Testis (tissue), 3 donors: ENCODE data around the gene LIN52. TPM values are rescaled to one million over a fixed set of nuclear protein-coding genes. Genes with fewer than 3 reads are reported as not detected.

Source experiments
- DNase-seq: peaks from one replicate; pipeline ENCODE4 v3.0.0-alpha.2; 2019
- H3K27ac ChIP-seq, 2 donors: fragments of 200-600 bp; sonication (generic); one replicate each; pipeline ENCODE4 v1.5.1; 2019
- H3K27me3 ChIP-seq: fragments of 200-600 bp; sonication (generic); one replicate; pipeline ENCODE4 v1.5.1; 2019
- H3K36me3 ChIP-seq: fragments of 200-600 bp; sonication (generic); one replicate; pipeline ENCODE4 v1.5.1; 2017; ENCODE audit warnings: low read depth; ENCODE audit errors: missing control alignments
- H3K4me1 ChIP-seq: fragments of 200-600 bp; sonication (generic); one replicate; pipeline ENCODE4 v1.5.1; 2019
- H3K4me3 ChIP-seq, 2 donors: fragments of 200-600 bp; sonication (generic); one replicate each; pipeline ENCODE4 v1.5.1; 2017 to 2019
- H3K9me3 ChIP-seq: fragments of 200-600 bp; sonication (generic); one replicate; pipeline ENCODE4 v1.5.1; 2017
- CTCF ChIP-seq, 3 experiments: fragments of 450-650 bp in 2 of 3; fragments of 200-600 bp in 1 of 3; sonication (generic) in 1 of 3; IDR thresholded peaks; one replicate each; pipeline ENCODE4 v1.5.1; 2016 to 2019; ENCODE audit warnings: antibody characterized with exemption in 3 of 3, mild to moderate bottlenecking in 2 of 3, moderate library complexity in 1 of 3
- POLR2A ChIP-seq: fragments of 450-650 bp; IDR thresholded peaks from one replicate; pipeline ENCODE4 v1.6.1; 2017; ENCODE audit warnings: antibody characterized with exemption, mild to moderate bottlenecking, moderate library complexity
- WGBS, 2 donors: methylation state at CpG; one replicate each; pipeline ENCODE4 v1.1.5; 2018; 5-methylcytosine and 5-hydroxymethylcytosine counted together
- intact Hi-C: fragments of 100-400 bp; cut with DNase I; formaldehyde crosslinking; loops from one replicate; pipeline ENCODE4 v1.15.1; 2023; ENCODE audit warnings: low total_unique reads
- polyA plus RNA-seq: library from polyadenylated mRNA; stranded (reverse); fragments of 350-450 nt; fragmentation: Illumina TruSeq; extraction: RNeasy Lipid Tissue Mini Kit (QIAGEN cat#74804); gene quantifications from one replicate; pipeline ENCODE4 v1.2.3, GENCODE V29; 2014; ENCODE audit warnings: low read depth, low replicate concordance; ENCODE audit not compliant: insufficient read depth
- total RNA-seq, 2 donors: library from RNA; depleted of rRNA; stranded (reverse); fragments of >200 nt; gene quantifications; one replicate each; pipeline ENCODE4 v1.2.3, GENCODE V29; 2016

Gene LIN52
- total and polyA plus RNA-seq, 3 donors from 2014 or later, result 13.8 to 21.7 (median 18.9) TPM

DNA sequence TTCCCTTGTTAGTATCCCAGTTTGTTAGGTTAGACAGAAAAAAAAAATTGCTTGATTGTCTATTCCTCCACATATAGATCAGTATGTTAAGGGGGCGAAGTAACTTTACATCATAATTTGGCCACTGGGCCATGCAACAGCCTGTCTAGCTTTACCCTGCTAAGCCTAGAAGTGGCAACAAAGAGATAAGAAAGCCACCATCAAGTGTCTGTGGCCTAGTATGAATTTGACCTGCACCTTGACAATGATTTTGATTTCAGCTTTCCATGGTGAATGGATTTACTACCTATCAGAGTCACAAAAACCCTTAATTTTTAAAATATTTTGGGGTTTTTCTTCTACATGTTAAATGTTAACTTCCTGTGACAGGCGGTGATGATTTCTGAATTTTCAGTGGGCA, 63.9 kb downstream of the LIN52 start:
- H3K4me3 ChIP-seq, result no peak overlapping the region
- no peaks in the 10 kb centered on the region for H3K36me3 ChIP-seq
- TF ChIP-seq CTCF (IDR thresholded peaks at IDR 0.05) (no peak), POLR2A (no peak)
- DNase-seq, result no peak
- H3K27me3 ChIP-seq, result no peaks in the 10 kb centered on the region
- no peaks in the 10 kb centered on the region for H3K9me3 ChIP-seq
- intact Hi-C loops, result no loop called here
- H3K27ac ChIP-seq, result no peak overlapping the region
- no peaks in the 10 kb centered on the region for H3K4me1 ChIP-seq
- 95 to 97% methylated on average over 2 of the region's 2 CpGs for WGBS, 2 donors

DNA sequence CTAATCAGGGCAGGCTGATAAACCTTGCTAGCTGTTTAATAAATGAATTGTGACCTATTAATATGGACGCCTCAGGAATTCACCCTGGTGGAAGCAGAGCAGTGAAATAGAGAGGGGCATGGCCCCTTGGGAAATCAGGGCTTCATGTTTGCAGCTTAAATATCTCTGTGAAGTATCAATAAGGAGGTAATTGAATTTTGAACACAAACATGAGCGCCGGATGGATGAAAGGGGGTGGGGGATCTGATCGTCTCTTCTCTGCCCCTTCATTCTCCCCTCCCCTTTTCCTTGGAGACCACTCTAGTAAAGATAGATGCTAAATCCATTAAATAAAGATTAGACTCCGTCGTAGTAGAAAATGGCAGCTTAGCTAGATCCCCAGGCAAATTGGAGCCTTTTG, 70.5 kb downstream of the LIN52 start:
- Histone ChIP-seq H3K4me1 (no peaks in the 10 kb centered on the region), H3K9me3 (no peaks in the 10 kb centered on the region), H3K27ac (no peak overlapping the region), H3K4me3 (no peak overlapping the region), H3K27me3 (no peaks in the 10 kb centered on the region), H3K36me3 (no peaks in the 10 kb centered on the region)
- no peak for DNase-seq
- no peak for TF ChIP-seq POLR2A
- no peak for TF ChIP-seq CTCF (IDR thresholded peaks at IDR 0.05)
- intact Hi-C loops, result no loop called here
- WGBS, 2 donors, result 76 to 78% methylated on average over 6 of the region's 6 CpGs

DNA sequence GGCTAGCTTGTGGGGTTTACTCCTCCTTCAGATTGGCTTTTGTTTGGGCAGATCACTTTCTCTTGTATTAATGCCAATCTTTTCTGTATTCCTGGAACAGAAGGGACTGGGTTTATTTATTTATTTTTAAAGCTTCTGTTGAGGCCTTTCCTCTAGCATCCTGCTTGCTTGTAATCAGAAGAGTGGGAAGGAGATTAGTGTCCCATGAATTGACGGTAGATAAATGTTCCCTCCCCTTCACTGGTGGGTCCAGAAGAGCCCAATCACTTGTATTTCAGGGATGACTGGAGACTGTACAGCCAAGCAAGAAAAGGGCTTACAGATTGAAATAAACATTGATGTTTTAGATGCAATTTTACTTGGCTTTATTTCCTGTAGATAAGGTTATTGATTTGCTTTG, 71.0 kb downstream of the LIN52 start:
- TF ChIP-seq CTCF (IDR thresholded peaks at IDR 0.05) (no peak), POLR2A (no peak)
- 56 to 69% methylated on average over 1 of the region's 1 CpG for WGBS, 2 donors
- Histone ChIP-seq H3K4me1 (no peaks in the 10 kb centered on the region), H3K27me3 (no peaks in the 10 kb centered on the region), H3K27ac (no peak overlapping the region), H3K4me3 (no peak overlapping the region), H3K9me3 (no peaks in the 10 kb centered on the region), H3K36me3 (no peaks in the 10 kb centered on the region)
- intact Hi-C loops, result no loop called here
- no peak for DNase-seq

DNA sequence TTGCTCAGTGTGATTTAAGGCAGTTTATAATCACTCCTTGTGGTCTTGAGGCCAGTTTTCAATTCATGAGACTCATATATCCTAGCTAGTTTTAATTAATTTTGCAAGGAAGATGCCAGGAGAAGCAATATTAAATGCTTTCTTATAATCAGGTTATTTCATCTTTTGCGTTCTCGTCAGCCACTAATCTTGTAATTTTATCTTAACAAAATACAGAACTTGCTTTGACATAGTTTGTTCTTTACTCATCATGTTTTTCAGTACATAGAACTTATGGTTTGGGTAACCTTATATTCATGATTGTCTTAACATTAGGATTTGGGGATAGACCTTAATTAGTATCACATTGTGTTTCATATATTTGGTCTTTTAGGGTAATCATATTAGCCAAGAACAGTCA, 76.0 kb downstream of the LIN52 start:
- no peaks in the 10 kb centered on the region for H3K27me3 ChIP-seq
- no peaks in the 10 kb centered on the region for H3K4me1 ChIP-seq
- intact Hi-C loops, result no loop called here
- no peak overlapping the region for H3K4me3 ChIP-seq
- H3K36me3 ChIP-seq, result no peaks in the 10 kb centered on the region
- WGBS, 2 donors, result 92 to 96% methylated on average over 2 of the region's 2 CpGs
- no peaks in the 10 kb centered on the region for H3K9me3 ChIP-seq
- DNase-seq, result no peak
- no peak for TF ChIP-seq POLR2A
- no peak for TF ChIP-seq CTCF (IDR thresholded peaks at IDR 0.05)
- no peak overlapping the region for H3K27ac ChIP-seq

DNA sequence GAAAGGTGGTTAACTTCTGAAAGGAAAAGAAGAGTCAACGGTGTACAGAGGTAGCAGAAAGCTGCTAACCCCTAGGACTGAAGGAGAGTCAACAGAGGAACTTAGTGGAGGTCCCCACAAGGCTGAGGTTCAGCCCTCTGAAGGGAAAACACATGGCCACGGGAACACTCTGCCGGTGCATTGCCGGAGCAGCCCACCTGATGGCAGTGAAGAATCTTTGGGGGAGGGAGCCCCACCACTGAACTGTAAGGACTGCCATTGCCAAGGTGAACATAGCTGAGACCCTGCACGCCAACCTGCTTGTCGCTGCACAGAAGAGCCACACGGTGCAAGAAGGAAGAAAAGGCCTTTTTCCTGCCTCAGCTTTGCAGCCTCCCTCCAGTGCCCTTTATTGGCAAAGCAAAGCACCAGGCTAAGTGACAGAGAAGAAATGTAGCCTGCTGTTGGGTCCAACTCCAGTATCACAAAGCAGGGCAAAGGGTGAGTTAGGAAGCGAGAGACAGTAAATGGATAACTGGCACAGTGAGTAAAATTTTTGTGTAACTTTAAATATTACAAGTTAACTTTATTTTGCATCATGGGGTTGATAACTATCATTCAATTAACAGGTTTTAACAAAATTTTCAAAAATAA, 76.9 kb downstream of the LIN52 start:
- intact Hi-C loops, result no loop called here
- no peak for DNase-seq
- TF ChIP-seq POLR2A, result no peak
- TF ChIP-seq CTCF (IDR thresholded peaks at IDR 0.05), result no peak
- no peak overlapping the region for H3K4me3 ChIP-seq
- no peaks in the 10 kb centered on the region for H3K4me1 ChIP-seq
- H3K27me3 ChIP-seq, result no peaks in the 10 kb centered on the region
- no peak overlapping the region for H3K27ac ChIP-seq
- no peaks in the 10 kb centered on the region for H3K9me3 ChIP-seq
- WGBS, 2 donors, result 76 to 91% methylated on average over 8 of the region's 8 CpGs
- no peaks in the 10 kb centered on the region for H3K36me3 ChIP-seq
